ENCODE data around the gene S100A14. TPM values are rescaled to one million over a fixed set of nuclear protein-coding genes. Genes with fewer than 3 reads are reported as not detected.

S100A14 gene
- total and polyA plus RNA-seq, 4 donors: 1.7 to 4.4 (median 3.3) TPM

DNA sequence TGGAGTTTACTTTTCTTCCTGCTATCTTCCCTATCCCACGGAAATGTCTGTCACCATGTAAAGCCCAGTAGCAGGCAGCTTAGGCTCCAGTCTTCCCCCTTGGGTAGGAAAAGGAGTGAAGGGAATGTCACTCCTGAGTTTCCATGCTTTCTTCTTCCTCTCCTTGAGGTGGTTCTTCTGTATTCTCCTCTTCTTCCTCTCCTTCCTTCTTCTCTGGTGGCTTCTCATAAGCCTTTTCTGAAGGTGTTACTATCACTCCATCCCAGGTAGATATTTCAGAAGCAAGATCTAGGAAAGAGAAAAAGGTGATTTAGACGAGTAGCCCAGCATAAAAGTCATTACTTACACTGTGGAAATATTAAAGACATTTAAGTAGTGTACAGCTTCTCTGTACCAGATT lies 46.1 kb upstream of the S100A14 start:
- Histone ChIP-seq H3K27ac (ENCODE audit: low read depth in 1 of 2, low read length in 2 of 2) (no peak overlapping the region), H3K9ac (ENCODE audit: low read depth in 1 of 2, low read length in 2 of 2) (no peak overlapping the region), H3K27me3 (ENCODE audit: control insufficient read depth in 4 of 4, insufficient read depth in 4 of 4, low read length in 3 of 4) (no peaks in the 10 kb centered on the region), H3K36me3 (ENCODE audit: control insufficient read depth in 4 of 4, insufficient read depth in 3 of 4, low read depth in 1 of 4, low read length in 3 of 4) (peaks cover 19 to 55% (median 52%) of the 10 kb centered on the region in 4 donors), H3K4me1 (ENCODE audit: control insufficient read depth in 4 of 4, insufficient read depth in 4 of 4, low read length in 3 of 4) (peaks cover 1 to 29% (median 27%) of the 10 kb centered on the region in 4 donors), H3K4me3 (ENCODE audit: low read depth in 1 of 3, low read length in 3 of 3) (no peak overlapping the region), H3K9me3 (ENCODE audit: control insufficient read depth in 4 of 4, low read length in 3 of 4) (no peaks in the 10 kb centered on the region)
- WGBS: 77% methylated on average over 2 of the region's 2 CpGs
- TF ChIP-seq, protein P1, sequence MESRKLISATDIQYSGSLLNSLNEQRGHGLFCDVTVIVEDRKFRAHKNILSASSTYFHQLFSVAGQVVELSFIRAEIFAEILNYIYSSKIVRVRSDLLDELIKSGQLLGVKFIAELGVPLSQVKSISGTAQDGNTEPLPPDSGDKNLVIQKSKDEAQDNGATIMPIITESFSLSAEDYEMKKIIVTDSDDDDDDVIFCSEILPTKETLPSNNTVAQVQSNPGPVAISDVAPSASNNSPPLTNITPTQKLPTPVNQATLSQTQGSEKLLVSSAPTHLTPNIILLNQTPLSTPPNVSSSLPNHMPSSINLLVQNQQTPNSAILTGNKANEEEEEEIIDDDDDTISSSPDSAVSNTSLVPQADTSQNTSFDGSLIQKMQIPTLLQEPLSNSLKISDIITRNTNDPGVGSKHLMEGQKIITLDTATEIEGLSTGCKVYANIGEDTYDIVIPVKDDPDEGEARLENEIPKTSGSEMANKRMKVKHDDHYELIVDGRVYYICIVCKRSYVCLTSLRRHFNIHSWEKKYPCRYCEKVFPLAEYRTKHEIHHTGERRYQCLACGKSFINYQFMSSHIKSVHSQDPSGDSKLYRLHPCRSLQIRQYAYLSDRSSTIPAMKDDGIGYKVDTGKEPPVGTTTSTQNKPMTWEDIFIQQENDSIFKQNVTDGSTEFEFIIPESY (IDR thresholded peaks at IDR 0.05): no peak
- TF ChIP-seq FOXA2 (IDR thresholded peaks at IDR 0.05): no peak
- TF ChIP-seq, protein P2, sequence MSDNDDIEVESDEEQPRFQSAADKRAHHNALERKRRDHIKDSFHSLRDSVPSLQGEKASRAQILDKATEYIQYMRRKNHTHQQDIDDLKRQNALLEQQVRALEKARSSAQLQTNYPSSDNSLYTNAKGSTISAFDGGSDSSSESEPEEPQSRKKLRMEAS (IDR thresholded peaks at IDR 0.05): no peak
- TF ChIP-seq, protein P3, sequence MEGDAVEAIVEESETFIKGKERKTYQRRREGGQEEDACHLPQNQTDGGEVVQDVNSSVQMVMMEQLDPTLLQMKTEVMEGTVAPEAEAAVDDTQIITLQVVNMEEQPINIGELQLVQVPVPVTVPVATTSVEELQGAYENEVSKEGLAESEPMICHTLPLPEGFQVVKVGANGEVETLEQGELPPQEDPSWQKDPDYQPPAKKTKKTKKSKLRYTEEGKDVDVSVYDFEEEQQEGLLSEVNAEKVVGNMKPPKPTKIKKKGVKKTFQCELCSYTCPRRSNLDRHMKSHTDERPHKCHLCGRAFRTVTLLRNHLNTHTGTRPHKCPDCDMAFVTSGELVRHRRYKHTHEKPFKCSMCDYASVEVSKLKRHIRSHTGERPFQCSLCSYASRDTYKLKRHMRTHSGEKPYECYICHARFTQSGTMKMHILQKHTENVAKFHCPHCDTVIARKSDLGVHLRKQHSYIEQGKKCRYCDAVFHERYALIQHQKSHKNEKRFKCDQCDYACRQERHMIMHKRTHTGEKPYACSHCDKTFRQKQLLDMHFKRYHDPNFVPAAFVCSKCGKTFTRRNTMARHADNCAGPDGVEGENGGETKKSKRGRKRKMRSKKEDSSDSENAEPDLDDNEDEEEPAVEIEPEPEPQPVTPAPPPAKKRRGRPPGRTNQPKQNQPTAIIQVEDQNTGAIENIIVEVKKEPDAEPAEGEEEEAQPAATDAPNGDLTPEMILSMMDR (IDR thresholded peaks at IDR 0.05; ENCODE audit: low read depth, low read length, missing input control): no peak
- no peak for DNase-seq (ENCODE audit: low spot score)

DNA sequence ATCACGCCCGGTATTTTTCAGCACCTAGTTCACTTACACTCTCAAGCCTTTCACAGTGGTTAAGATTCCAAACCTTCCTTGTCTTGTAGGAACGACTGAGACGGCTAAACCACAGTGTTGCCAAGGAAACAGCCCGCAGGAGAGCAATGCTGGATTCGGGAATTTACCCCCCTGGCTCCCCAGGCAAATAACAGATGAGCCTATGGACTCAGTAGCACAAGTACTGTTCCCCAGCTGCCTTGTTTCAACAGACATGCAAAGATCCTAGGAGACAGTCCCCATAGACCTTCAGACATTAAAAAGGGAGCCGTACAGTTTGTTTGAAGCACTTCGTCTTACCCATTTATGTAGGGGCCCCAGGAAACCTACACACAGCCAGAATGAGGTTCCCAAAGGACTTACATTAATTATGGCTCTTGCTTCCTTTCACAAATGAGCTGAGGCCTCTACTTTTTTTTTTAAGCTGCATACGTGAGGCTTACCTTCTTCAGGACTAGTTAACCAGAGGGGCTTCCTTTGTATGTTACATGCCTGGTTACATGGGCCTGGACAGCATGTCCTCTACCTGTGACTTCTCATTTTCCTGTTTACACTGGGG lies 45.1 kb upstream of the S100A14 start:
- H3K4me1 ChIP-seq (ENCODE audit: control insufficient read depth in 4 of 4, insufficient read depth in 4 of 4, low read length in 3 of 4): peaks cover 1 to 29% (median 27%) of the 10 kb centered on the region in 4 donors
- peaks cover 14 to 47% (median 43%) of the 10 kb centered on the region in 4 donors for H3K36me3 ChIP-seq (ENCODE audit: control insufficient read depth in 4 of 4, insufficient read depth in 3 of 4, low read depth in 1 of 4, low read length in 3 of 4)
- DNase-seq (ENCODE audit: low spot score): no peak
- 83% methylated on average over 9 of the region's 9 CpGs for WGBS
- no peak overlapping the region for H3K27ac ChIP-seq (ENCODE audit: low read depth in 1 of 2, low read length in 2 of 2)
- H3K9ac ChIP-seq (ENCODE audit: low read depth in 1 of 2, low read length in 2 of 2): no peak overlapping the region
- H3K9me3 ChIP-seq (ENCODE audit: control insufficient read depth in 4 of 4, low read length in 3 of 4): no peaks in the 10 kb centered on the region
- TF ChIP-seq FOXA1 (IDR thresholded peaks at IDR 0.05) (no peak), TAF1 (conservative IDR thresholded peaks at IDR 0.05) (no peak), YY1 (IDR thresholded peaks at IDR 0.05) (no peak), HNF4G (IDR thresholded peaks at IDR 0.05) (no peak), EGR1 (IDR thresholded peaks at IDR 0.05; ENCODE audit: low read depth in 2 of 2) (no peak), HNF4A (conservative IDR thresholded peaks at IDR 0.05) (no peak), ATF3 (IDR thresholded peaks at IDR 0.05) (no peak), JUND (IDR thresholded peaks at IDR 0.05) (no peak)
- TF ChIP-seq, protein P3 (IDR thresholded peaks at IDR 0.05; ENCODE audit: low read depth, low read length, missing input control): no peak
- H3K27me3 ChIP-seq (ENCODE audit: control insufficient read depth in 4 of 4, insufficient read depth in 4 of 4, low read length in 3 of 4): no peaks in the 10 kb centered on the region
- H3K4me3 ChIP-seq (ENCODE audit: low read depth in 1 of 3, low read length in 3 of 3): no peak overlapping the region
